Measurements from ENCODE around the gene C11orf97.

Gene C11orf97

DNA sequence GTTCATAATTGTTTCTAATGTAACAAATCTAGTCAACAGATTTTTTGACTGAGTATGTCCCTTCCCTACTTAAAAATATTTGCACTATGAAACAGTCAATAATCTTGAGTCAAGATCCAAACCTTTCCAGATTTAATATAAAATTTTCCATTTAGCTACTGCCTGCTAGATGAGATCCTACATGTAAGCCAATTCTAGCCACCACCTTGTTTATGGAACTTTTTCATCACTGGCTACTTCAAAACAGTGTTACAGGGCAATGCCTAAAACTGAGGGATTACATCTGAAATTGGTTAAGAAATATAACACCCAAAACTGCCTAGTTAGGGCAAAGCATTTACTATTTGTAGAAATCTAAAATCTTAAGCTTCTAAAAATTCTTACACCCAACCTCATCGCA is 20.9 kb downstream of the C11orf97 start:
- in situ Hi-C loops (cut with MboI; ENCODE audit: low pct_unique_long_range_greater_than_20kb, low sequenced_read_pairs, unreplicated experiment) = no loop called here
- DNase-seq (ENCODE audit: low spot score) = no peak
- TF ChIP-seq, protein P1, sequence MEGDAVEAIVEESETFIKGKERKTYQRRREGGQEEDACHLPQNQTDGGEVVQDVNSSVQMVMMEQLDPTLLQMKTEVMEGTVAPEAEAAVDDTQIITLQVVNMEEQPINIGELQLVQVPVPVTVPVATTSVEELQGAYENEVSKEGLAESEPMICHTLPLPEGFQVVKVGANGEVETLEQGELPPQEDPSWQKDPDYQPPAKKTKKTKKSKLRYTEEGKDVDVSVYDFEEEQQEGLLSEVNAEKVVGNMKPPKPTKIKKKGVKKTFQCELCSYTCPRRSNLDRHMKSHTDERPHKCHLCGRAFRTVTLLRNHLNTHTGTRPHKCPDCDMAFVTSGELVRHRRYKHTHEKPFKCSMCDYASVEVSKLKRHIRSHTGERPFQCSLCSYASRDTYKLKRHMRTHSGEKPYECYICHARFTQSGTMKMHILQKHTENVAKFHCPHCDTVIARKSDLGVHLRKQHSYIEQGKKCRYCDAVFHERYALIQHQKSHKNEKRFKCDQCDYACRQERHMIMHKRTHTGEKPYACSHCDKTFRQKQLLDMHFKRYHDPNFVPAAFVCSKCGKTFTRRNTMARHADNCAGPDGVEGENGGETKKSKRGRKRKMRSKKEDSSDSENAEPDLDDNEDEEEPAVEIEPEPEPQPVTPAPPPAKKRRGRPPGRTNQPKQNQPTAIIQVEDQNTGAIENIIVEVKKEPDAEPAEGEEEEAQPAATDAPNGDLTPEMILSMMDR (IDR thresholded peaks at IDR 0.05; ENCODE audit: extremely low read depth, insufficient read depth, missing control alignments) = no peak

DNA sequence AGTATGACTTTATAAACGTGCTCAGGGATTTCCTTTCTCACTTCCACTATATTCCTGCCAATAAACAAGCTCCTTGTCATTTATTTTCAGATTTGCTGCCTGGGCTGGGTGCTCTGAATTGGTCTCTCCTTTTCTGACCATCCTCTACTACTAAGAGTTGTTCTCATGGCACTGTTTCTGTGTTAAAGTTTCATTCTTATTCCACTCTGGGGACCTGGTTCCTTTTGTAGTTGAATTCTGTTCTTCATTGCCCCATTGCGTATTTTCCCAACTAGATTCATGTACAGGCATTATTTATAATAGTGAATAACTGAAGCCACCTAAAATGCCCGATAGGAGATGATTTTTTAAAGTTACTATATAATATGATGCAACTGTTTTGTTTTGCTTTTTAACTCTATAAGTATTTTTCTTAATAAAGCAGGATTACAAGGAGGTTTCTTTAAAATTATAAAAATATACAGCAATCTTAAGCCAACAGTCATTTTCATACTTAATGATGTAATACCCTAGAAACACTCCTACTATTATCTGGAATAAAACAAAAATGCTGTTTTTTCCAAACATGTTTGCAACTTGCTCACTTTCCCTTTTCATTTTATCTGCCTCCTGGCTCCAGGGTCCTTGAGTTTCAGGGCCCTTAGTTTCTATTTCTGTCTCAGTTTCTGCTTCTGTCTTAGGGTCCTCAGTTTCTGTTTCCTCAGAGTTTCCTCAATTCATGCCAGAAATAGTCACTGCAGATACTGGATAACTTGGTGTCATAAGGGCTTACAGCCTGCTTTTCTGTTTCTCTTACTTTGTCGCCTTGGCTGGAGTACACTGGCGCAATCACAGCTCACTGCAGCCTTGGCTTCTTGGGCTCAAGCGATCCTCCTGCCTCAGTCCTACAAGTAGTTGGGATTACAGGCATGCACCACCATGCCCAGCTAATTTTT is 21.7 kb downstream of the C11orf97 start:
- TF ChIP-seq, protein P1 (IDR thresholded peaks at IDR 0.05; ENCODE audit: extremely low read depth, insufficient read depth, missing control alignments) = no peak
- in situ Hi-C loops (cut with MboI; ENCODE audit: low pct_unique_long_range_greater_than_20kb, low sequenced_read_pairs, unreplicated experiment) = no loop called here
- no peak for DNase-seq (ENCODE audit: low spot score)

DNA sequence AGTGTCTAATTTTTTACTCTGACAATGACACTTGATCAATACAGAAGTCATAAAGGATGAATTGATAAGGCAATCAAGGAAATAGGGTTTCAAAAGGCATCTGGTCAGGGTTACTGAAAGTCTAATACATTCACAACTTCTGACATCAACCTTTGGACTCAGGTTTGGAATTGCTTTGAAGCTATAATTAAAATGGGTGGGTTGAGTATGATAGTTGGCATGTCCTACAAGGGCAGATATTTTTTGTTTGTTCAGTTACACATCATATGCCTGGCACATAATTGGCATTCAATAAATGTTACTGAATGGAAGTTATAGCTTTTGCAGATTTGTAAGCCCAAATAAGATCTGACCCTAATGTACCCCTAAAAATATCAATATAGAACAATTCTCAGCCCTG is 24.1 kb downstream of the C11orf97 start:
- TF ChIP-seq, protein P1 (IDR thresholded peaks at IDR 0.05; ENCODE audit: extremely low read depth, insufficient read depth, missing control alignments) = no peak
- DNase-seq (ENCODE audit: low spot score) = no peak
- in situ Hi-C loops (cut with MboI; ENCODE audit: low pct_unique_long_range_greater_than_20kb, low sequenced_read_pairs, unreplicated experiment) = no loop called here

DNA sequence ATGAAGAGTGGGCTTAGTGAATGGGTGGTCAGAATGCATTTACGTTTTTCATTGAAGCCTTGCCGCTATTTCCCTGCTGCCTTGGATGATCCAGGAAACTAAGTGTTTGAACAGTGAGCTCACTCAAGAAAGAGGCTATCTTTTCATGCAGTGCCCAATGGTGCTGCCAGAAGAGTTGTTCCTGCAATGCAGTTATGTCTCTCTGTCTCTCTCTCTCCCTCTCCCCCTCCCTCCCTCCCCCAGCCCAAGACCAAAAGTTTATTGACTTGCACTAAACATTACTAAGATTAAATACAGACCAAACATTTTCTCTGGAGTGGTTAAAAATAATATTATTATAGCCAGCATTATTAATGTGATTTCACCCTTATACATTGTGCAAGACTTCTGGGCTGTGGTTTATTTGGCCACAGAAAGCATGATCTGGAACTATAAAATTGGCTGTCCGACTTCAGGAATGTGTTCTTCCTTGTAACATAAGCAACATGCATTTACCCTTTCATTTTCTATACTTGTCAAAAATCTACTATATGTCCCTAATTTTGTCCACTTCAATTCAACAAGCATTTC is 24.9 kb downstream of the C11orf97 start:
- DNase-seq (ENCODE audit: low spot score) = no peak
- in situ Hi-C loops (cut with MboI; ENCODE audit: low pct_unique_long_range_greater_than_20kb, low sequenced_read_pairs, unreplicated experiment) = no loop called here

DNA sequence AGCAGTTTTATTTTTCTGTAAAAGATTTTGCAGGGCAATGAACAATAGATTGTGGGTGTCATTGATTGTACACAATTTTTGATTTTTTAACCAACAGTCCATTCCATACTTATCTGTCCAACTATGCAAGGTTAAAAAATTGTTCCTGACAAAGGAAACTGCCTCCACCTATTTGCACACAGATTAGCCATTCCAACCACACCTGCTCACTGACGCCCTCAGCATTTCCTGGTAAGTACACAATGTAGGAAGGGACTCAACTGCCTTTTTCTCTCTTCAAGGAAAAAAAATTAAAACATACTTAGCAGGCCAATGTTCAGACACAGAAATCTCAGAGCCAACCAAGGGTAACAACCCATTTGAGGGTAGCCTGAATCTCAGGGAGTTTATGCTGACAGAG is 27.2 kb downstream of the C11orf97 start:
- DNase-seq (ENCODE audit: low spot score) = no peak
- TF ChIP-seq, protein P1 (IDR thresholded peaks at IDR 0.05; ENCODE audit: extremely low read depth, insufficient read depth, missing control alignments) = no peak
- in situ Hi-C loops (cut with MboI; ENCODE audit: low pct_unique_long_range_greater_than_20kb, low sequenced_read_pairs, unreplicated experiment) = no loop called here

More for the DNA sequence above, 24.9 kb downstream of the C11orf97 start:
- TF ChIP-seq, protein P1 (IDR thresholded peaks at IDR 0.05; ENCODE audit: extremely low read depth, insufficient read depth, missing control alignments) = no peak

DNA sequence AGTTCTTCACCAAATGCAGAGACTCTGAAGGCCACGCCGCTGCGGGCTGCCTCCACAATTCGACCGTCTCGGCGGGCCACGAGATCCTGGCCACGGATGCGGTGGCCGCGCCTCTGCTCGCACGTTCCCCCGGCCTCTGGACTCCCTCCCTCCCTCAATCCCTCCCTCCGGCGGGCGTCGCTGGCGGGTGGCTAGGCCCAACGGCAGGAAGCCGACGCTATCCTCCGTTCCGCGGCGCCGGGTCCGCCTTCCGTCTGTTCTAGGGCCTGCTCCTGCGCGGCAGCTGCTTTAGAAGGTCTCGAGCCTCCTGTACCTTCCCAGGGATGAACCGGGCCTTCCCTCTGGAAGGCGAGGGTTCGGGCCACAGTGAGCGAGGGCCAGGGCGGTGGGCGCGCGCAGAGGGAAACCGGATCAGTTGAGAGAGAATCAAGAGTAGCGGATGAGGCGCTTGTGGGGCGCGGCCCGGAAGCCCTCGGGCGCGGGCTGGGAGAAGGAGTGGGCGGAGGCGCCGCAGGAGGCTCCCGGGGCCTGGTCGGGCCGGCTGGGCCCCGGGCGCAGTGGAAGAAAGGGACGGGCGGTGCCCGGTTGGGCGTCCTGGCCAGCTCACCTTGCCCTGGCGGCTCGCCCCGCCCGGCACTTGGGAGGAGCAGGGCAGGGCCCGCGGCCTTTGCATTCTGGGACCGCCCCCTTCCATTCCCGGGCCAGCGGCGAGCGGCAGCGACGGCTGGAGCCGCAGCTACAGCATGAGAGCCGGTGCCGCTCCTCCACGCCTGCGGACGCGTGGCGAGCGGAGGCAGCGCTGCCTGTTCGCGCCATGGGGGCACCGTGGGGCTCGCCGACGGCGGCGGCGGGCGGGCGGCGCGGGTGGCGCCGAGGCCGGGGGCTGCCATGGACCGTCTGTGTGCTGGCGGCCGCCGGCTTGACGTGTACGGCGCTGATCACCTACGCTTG is 31.7 kb downstream of the C11orf97 start, which contains the start of gene FUT4:
Gene FUT4, plus strand, starts transcription at position 227 of the 951 bp plus-strand sequence. Its CDS starts 213 bp downstream, at position 440.
- peak; percentile 88 for DNase-seq (ENCODE audit: low spot score)
- in situ Hi-C loops (cut with MboI; ENCODE audit: low pct_unique_long_range_greater_than_20kb, low sequenced_read_pairs, unreplicated experiment) = no loop called here
- TF ChIP-seq, protein P1 (IDR thresholded peaks at IDR 0.05; ENCODE audit: extremely low read depth, insufficient read depth, missing control alignments) = peak; percentile 18

Data from GM13977 (cell line).